ENCODE measurements around the gene DHX16. TPM values are rescaled to one million over a fixed set of nuclear protein-coding genes. Genes with fewer than 3 reads are reported as not detected.
A peak's percentile ranks its signal among the peaks of the same experiment; 100 is the strongest.

The DHX16 gene
- total RNA-seq, 1 experiment from 2014 or later: 32.2 TPM

DNA sequence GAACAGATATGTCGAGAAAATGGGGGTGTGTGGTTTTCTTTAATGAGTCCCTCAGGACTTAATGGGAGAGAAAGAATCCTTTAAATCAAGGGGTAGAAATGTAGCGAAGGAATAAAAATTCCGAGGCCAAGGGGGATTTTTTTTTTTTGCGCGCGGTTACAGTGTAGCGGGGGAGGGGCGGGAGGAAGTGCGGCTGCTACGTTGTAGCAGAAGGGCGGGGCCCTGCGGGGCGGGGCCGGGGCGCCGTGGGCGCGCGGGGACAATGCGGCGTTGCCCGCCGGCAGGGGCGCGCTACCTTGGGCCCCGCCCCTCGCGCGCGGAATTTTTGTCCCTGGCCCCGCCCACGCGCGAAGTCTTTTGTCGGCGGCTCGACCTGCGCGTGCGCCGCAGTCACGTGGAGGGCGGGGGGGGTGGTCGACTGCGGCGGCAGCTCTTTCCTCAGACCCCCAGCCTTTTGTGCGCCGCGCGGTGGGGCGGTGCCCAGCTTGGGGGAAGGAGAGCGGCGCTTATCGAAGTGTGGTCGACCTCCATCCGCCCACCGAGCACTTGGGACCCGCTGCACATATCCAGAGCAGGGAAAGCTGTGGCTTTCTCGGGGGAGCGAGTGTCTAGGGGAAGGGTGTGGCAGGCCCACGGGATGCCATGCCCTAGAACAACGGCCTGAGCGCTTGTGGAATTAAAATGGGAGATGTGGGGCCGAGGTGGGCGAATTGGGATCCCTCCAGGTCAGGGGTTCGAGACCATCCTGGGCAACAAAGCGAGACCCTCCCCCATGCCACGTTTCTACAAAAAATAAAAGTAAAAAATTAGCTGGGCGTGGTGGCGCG is 48.6 kb upstream of the DHX16 start (continued):
- TF ChIP-seq, protein P1, sequence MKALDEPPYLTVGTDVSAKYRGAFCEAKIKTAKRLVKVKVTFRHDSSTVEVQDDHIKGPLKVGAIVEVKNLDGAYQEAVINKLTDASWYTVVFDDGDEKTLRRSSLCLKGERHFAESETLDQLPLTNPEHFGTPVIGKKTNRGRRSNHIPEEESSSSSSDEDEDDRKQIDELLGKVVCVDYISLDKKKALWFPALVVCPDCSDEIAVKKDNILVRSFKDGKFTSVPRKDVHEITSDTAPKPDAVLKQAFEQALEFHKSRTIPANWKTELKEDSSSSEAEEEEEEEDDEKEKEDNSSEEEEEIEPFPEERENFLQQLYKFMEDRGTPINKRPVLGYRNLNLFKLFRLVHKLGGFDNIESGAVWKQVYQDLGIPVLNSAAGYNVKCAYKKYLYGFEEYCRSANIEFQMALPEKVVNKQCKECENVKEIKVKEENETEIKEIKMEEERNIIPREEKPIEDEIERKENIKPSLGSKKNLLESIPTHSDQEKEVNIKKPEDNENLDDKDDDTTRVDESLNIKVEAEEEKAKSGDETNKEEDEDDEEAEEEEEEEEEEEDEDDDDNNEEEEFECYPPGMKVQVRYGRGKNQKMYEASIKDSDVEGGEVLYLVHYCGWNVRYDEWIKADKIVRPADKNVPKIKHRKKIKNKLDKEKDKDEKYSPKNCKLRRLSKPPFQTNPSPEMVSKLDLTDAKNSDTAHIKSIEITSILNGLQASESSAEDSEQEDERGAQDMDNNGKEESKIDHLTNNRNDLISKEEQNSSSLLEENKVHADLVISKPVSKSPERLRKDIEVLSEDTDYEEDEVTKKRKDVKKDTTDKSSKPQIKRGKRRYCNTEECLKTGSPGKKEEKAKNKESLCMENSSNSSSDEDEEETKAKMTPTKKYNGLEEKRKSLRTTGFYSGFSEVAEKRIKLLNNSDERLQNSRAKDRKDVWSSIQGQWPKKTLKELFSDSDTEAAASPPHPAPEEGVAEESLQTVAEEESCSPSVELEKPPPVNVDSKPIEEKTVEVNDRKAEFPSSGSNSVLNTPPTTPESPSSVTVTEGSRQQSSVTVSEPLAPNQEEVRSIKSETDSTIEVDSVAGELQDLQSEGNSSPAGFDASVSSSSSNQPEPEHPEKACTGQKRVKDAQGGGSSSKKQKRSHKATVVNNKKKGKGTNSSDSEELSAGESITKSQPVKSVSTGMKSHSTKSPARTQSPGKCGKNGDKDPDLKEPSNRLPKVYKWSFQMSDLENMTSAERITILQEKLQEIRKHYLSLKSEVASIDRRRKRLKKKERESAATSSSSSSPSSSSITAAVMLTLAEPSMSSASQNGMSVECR (CRISPR knock-in tag; IDR thresholded peaks at IDR 0.05; ENCODE audit: borderline replicate concordance): peak; percentile 76
- TF ChIP-seq CREB1 (CRISPR knock-in tag; IDR thresholded peaks at IDR 0.05) (no peak), EMX1 (CRISPR knock-in tag; IDR thresholded peaks at IDR 0.05) (peak; percentile 96), TCF7 (CRISPR knock-in tag; IDR thresholded peaks at IDR 0.05; ENCODE audit: low read depth) (no peak), ZNF416 (CRISPR knock-in tag; IDR thresholded peaks at IDR 0.05) (peak; percentile 98), CREM (CRISPR knock-in tag; IDR thresholded peaks at IDR 0.05) (peak; percentile 66), RORB (CRISPR knock-in tag; IDR thresholded peaks at IDR 0.05) (no peak), MYBL2 (CRISPR knock-in tag; IDR thresholded peaks at IDR 0.05) (peak; percentile 47; the same call in 1 of the 2 replicates), GABPB1 (CRISPR knock-in tag; IDR thresholded peaks at IDR 0.05) (peak; percentile 62), GTF2I (CRISPR knock-in tag; conservative IDR thresholded peaks at IDR 0.05) (no peak), ZNF317 (CRISPR knock-in tag; IDR thresholded peaks at IDR 0.05; ENCODE audit: borderline replicate concordance, low read depth) (0 out of 2 replicates have a peak, but pooled peaks have one; percentile 30)
- TF ChIP-seq, protein P2, sequence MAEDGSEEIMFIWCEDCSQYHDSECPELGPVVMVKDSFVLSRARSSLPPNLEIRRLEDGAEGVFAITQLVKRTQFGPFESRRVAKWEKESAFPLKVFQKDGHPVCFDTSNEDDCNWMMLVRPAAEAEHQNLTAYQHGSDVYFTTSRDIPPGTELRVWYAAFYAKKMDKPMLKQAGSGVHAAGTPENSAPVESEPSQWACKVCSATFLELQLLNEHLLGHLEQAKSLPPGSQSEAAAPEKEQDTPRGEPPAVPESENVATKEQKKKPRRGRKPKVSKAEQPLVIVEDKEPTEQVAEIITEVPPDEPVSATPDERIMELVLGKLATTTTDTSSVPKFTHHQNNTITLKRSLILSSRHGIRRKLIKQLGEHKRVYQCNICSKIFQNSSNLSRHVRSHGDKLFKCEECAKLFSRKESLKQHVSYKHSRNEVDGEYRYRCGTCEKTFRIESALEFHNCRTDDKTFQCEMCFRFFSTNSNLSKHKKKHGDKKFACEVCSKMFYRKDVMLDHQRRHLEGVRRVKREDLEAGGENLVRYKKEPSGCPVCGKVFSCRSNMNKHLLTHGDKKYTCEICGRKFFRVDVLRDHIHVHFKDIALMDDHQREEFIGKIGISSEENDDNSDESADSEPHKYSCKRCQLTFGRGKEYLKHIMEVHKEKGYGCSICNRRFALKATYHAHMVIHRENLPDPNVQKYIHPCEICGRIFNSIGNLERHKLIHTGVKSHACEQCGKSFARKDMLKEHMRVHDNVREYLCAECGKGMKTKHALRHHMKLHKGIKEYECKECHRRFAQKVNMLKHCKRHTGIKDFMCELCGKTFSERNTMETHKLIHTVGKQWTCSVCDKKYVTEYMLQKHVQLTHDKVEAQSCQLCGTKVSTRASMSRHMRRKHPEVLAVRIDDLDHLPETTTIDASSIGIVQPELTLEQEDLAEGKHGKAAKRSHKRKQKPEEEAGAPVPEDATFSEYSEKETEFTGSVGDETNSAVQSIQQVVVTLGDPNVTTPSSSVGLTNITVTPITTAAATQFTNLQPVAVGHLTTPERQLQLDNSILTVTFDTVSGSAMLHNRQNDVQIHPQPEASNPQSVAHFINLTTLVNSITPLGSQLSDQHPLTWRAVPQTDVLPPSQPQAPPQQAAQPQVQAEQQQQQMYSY (CRISPR knock-in tag; IDR thresholded peaks at IDR 0.05): no peak
- TF ChIP-seq, protein P3, sequence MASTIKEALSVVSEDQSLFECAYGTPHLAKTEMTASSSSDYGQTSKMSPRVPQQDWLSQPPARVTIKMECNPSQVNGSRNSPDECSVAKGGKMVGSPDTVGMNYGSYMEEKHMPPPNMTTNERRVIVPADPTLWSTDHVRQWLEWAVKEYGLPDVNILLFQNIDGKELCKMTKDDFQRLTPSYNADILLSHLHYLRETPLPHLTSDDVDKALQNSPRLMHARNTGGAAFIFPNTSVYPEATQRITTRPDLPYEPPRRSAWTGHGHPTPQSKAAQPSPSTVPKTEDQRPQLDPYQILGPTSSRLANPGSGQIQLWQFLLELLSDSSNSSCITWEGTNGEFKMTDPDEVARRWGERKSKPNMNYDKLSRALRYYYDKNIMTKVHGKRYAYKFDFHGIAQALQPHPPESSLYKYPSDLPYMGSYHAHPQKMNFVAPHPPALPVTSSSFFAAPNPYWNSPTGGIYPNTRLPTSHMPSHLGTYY (CRISPR knock-in tag; IDR thresholded peaks at IDR 0.05): peak; percentile 95
- TF ChIP-seq, protein P4, sequence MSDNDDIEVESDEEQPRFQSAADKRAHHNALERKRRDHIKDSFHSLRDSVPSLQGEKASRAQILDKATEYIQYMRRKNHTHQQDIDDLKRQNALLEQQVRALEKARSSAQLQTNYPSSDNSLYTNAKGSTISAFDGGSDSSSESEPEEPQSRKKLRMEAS (CRISPR knock-in tag; IDR thresholded peaks at IDR 0.05): peak; percentile 78
- TF ChIP-seq, protein P5, sequence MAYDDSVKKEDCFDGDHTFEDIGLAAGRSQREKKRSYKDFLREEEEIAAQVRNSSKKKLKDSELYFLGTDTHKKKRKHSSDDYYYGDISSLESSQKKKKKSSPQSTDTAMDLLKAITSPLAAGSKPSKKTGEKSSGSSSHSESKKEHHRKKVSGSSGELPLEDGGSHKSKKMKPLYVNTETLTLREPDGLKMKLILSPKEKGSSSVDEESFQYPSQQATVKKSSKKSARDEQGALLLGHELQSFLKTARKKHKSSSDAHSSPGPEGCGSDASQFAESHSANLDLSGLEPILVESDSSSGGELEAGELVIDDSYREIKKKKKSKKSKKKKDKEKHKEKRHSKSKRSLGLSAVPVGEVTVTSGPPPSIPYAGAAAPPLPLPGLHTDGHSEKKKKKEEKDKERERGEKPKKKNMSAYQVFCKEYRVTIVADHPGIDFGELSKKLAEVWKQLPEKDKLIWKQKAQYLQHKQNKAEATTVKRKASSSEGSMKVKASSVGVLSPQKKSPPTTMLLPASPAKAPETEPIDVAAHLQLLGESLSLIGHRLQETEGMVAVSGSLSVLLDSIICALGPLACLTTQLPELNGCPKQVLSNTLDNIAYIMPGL (CRISPR knock-in tag; IDR thresholded peaks at IDR 0.05): peak; percentile 50; the same call in 1 of the 2 replicates
- TF ChIP-seq, protein P6, sequence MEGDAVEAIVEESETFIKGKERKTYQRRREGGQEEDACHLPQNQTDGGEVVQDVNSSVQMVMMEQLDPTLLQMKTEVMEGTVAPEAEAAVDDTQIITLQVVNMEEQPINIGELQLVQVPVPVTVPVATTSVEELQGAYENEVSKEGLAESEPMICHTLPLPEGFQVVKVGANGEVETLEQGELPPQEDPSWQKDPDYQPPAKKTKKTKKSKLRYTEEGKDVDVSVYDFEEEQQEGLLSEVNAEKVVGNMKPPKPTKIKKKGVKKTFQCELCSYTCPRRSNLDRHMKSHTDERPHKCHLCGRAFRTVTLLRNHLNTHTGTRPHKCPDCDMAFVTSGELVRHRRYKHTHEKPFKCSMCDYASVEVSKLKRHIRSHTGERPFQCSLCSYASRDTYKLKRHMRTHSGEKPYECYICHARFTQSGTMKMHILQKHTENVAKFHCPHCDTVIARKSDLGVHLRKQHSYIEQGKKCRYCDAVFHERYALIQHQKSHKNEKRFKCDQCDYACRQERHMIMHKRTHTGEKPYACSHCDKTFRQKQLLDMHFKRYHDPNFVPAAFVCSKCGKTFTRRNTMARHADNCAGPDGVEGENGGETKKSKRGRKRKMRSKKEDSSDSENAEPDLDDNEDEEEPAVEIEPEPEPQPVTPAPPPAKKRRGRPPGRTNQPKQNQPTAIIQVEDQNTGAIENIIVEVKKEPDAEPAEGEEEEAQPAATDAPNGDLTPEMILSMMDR (IDR thresholded peaks at IDR 0.05): peak; percentile 19; the same call in 1 of the 2 replicates
- TF ChIP-seq, protein P7, sequence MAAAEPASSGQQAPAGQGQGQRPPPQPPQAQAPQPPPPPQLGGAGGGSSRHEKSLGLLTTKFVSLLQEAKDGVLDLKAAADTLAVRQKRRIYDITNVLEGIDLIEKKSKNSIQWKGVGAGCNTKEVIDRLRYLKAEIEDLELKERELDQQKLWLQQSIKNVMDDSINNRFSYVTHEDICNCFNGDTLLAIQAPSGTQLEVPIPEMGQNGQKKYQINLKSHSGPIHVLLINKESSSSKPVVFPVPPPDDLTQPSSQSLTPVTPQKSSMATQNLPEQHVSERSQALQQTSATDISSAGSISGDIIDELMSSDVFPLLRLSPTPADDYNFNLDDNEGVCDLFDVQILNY (CRISPR knock-in tag; IDR thresholded peaks at IDR 0.05): peak; percentile 54; the same call in 1 of the 2 replicates
- TF ChIP-seq, protein P8, sequence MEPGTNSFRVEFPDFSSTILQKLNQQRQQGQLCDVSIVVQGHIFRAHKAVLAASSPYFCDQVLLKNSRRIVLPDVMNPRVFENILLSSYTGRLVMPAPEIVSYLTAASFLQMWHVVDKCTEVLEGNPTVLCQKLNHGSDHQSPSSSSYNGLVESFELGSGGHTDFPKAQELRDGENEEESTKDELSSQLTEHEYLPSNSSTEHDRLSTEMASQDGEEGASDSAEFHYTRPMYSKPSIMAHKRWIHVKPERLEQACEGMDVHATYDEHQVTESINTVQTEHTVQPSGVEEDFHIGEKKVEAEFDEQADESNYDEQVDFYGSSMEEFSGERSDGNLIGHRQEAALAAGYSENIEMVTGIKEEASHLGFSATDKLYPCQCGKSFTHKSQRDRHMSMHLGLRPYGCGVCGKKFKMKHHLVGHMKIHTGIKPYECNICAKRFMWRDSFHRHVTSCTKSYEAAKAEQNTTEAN (CRISPR knock-in tag; IDR thresholded peaks at IDR 0.05): peak; percentile 54; the same call in 1 of the 2 replicates
- TF ChIP-seq, protein P9, sequence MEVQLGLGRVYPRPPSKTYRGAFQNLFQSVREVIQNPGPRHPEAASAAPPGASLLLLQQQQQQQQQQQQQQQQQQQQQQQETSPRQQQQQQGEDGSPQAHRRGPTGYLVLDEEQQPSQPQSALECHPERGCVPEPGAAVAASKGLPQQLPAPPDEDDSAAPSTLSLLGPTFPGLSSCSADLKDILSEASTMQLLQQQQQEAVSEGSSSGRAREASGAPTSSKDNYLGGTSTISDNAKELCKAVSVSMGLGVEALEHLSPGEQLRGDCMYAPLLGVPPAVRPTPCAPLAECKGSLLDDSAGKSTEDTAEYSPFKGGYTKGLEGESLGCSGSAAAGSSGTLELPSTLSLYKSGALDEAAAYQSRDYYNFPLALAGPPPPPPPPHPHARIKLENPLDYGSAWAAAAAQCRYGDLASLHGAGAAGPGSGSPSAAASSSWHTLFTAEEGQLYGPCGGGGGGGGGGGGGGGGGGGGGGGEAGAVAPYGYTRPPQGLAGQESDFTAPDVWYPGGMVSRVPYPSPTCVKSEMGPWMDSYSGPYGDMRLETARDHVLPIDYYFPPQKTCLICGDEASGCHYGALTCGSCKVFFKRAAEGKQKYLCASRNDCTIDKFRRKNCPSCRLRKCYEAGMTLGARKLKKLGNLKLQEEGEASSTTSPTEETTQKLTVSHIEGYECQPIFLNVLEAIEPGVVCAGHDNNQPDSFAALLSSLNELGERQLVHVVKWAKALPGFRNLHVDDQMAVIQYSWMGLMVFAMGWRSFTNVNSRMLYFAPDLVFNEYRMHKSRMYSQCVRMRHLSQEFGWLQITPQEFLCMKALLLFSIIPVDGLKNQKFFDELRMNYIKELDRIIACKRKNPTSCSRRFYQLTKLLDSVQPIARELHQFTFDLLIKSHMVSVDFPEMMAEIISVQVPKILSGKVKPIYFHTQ (CRISPR knock-in tag; IDR thresholded peaks at IDR 0.05): peak; percentile 77; the same call in 1 of the 2 replicates
